ENCODE results near the gene ACSS3.

GRCh38 chr12:81208187-81208911 is 130.5 kb downstream of the ACSS3 start:
- no peak for TF ChIP-seq CTCF (IDR thresholded peaks at IDR 0.05)
- TF ChIP-seq POLR2AphosphoS5 (IDR thresholded peaks at IDR 0.05) = no peak
- no peak for TF ChIP-seq POLR2A (IDR thresholded peaks at IDR 0.05)

All from stomach (tissue), 4 donors.